SK-N-SH (cell line): ENCODE data around the gene ARHGEF37. TPM values are rescaled to one million over a fixed set of nuclear protein-coding genes. Genes with fewer than 3 reads are reported as not detected.

Source experiments
- CTCF ChIA-PET: fragments of 300-600, 350-600 bp; formaldehyde crosslinking; extraction: SDS; loops from one replicate; lab custom pipeline; 2021; lab: Yijun Ruan, JAX
- POLR2A ChIA-PET: fragments of 350-600 bp; sonication (Branson Sonifier 250); formaldehyde crosslinking; extraction: SDS; loops from one replicate; lab custom pipeline; 2020; ENCODE audit warnings: antibody characterized with exemption, inconsistent platforms; lab: Yijun Ruan, JAX
- DNase-seq: peaks from one replicate; pipeline ENCODE4 v3.0.0; 2012
- H2AFZ ChIP-seq: fragments of 200-600 bp; sonication (generic); 2 replicates; pipeline ENCODE4 v1.8.1; 2016; ENCODE audit warnings: antibody characterized with exemption, mild to moderate bottlenecking, low read depth
- H3F3A ChIP-seq: fragments of 200-600 bp; sonication (generic); replicated peaks from 2 replicates; pipeline ENCODE3; 2016; ENCODE audit warnings: antibody characterized with exemption, mild to moderate bottlenecking; ENCODE audit not compliant: insufficient read depth
- H3K27ac ChIP-seq, 2 experiments: fragments of 200-500 bp in 1 of 2; fragments of 200-600 bp in 1 of 2; sonication (Bioruptor generic) in 1 of 2; sonication (generic), shearing (Covaris generic) in 1 of 2; 2 replicates each; pipeline versions ENCODE4 v1.5.1 to v1.6.1; 2014 to 2016; ENCODE audit warnings: low read depth in 2 of 2, inconsistent platforms in 1 of 2, low read length in 1 of 2, mild to moderate bottlenecking in 1 of 2, mixed read lengths in 1 of 2
- H3K27me3 ChIP-seq: fragments of 200-600 bp; sonication (generic), shearing (Covaris generic); 2 replicates; pipeline ENCODE4 v1.6.1; 2016; ENCODE audit warnings: mixed run types; ENCODE audit not compliant: insufficient read depth
- H3K36me3 ChIP-seq, 2 experiments: fragments of 200-500 bp in 1 of 2; fragments of 200-600 bp in 1 of 2; sonication (Bioruptor generic) in 1 of 2; sonication (generic) in 1 of 2; replicated peaks in 1 of 2; 2 replicates each; pipeline versions ENCODE3 to v1.5.1; 2014 to 2016; ENCODE audit warnings: low read length in 1 of 2, mild to moderate bottlenecking in 1 of 2; ENCODE audit not compliant: insufficient read depth in 2 of 2, control insufficient read depth in 1 of 2
- H3K4me1 ChIP-seq, 2 experiments: fragments of 200-500 bp in 1 of 2; fragments of 200-600 bp in 1 of 2; sonication (Bioruptor generic) in 1 of 2; sonication (generic), shearing (Covaris generic) in 1 of 2; 2 replicates each; pipeline versions ENCODE4 v1.5.1 to v1.6.1; 2014 to 2016; ENCODE audit warnings: low read depth in 1 of 2, low read length in 1 of 2, mixed run types in 1 of 2; ENCODE audit not compliant: insufficient read depth in 2 of 2, control insufficient read depth in 1 of 2
- H3K4me2 ChIP-seq: fragments of 200-600 bp; sonication (generic), shearing (Covaris generic); 2 replicates; pipeline ENCODE4 v1.6.1; 2017; ENCODE audit warnings: mixed run types
- H3K4me3 ChIP-seq, 2 experiments: fragments of 200-500 bp in 1 of 2; fragments of 200-600 bp in 1 of 2; sonication (Bioruptor generic) in 1 of 2; sonication (generic), shearing (Covaris generic) in 1 of 2; 2 replicates each; pipeline versions ENCODE4 v1.5.1 to v1.8.1; 2014 to 2016; ENCODE audit warnings: low read depth in 2 of 2, inconsistent platforms in 1 of 2, low read length in 1 of 2, mild to moderate bottlenecking in 1 of 2, mixed read lengths in 1 of 2, moderate library complexity in 1 of 2
- H3K79me2 ChIP-seq: fragments of 200-600 bp; sonication (generic); 2 replicates; pipeline ENCODE4 v1.8.1; 2017; ENCODE audit warnings: mild to moderate bottlenecking; ENCODE audit not compliant: insufficient read depth
- H3K9ac ChIP-seq: fragments of 200-600 bp; sonication (generic); 2 replicates; pipeline ENCODE4 v1.6.1; 2017; ENCODE audit warnings: mixed run types
- H3K9me2 ChIP-seq: fragments of 200-600 bp; sonication (generic); 2 replicates; pipeline ENCODE4 v1.6.1; 2017; ENCODE audit warnings: mixed run types
- H3K9me3 ChIP-seq: fragments of 200-600 bp; sonication (generic); 2 replicates; pipeline ENCODE4 v1.6.1; 2017; ENCODE audit warnings: mixed run types, mild to moderate bottlenecking, moderate library complexity
- H4K20me1 ChIP-seq: fragments of 200-600 bp; sonication (generic); 2 replicates; pipeline ENCODE4 v1.6.1; 2017; ENCODE audit warnings: mild to moderate bottlenecking, mixed run types; ENCODE audit not compliant: insufficient read depth
- ELF1 ChIP-seq: IDR thresholded peaks from 2 replicates; pipeline ENCODE4 v1.4.0; 2012
- EP300 ChIP-seq, 2 experiments: IDR thresholded peaks; 2 replicates each; pipeline versions ENCODE4 v1.4.0 to v1.6.1; 2012; ENCODE audit warnings: borderline replicate concordance in 1 of 2, low read depth in 1 of 2, low read length in 1 of 2
- EZH2phosphoT487 ChIP-seq: fragments of 200-600 bp; sonication (generic); IDR thresholded peaks from 2 replicates; pipeline ENCODE4 v1.6.1; 2017; ENCODE audit warnings: low read depth, mixed run types, mild to moderate bottlenecking, antibody characterized with exemption, moderate library complexity, borderline replicate concordance
- FOSL2 ChIP-seq: IDR thresholded peaks from 2 replicates; pipeline ENCODE4 v1.4.0; 2012; ENCODE audit warnings: low read depth, mild to moderate bottlenecking, moderate library complexity, borderline replicate concordance
- FOXJ3 ChIP-seq: sonication (generic); formaldehyde crosslinking; IDR thresholded peaks from 2 replicates; pipeline ENCODE4 v1.5.1; 2020; ENCODE audit warnings: mild to moderate bottlenecking, missing genetic modification reagents
- GATA2 ChIP-seq: sonication (generic); formaldehyde crosslinking; IDR thresholded peaks from 2 replicates; pipeline ENCODE4 v1.5.0; 2020; ENCODE audit warnings: mild to moderate bottlenecking, missing genetic modification reagents
- MXI1 ChIP-seq: IDR thresholded peaks from 2 replicates; pipeline ENCODE4 v1.6.1; 2012; ENCODE audit warnings: mild to moderate bottlenecking, low read depth, low read length, improper control_type of control experiment
- NFIC ChIP-seq: IDR thresholded peaks from 2 replicates; pipeline ENCODE4 v1.4.0; 2012; ENCODE audit warnings: borderline replicate concordance
- POLR2AphosphoS5 ChIP-seq: IDR thresholded peaks from 2 replicates; pipeline ENCODE4 v1.6.1; 2012; ENCODE audit warnings: low read depth, low read length
- RAD21 ChIP-seq: IDR thresholded peaks from 2 replicates; pipeline ENCODE4 v1.6.1; 2012; ENCODE audit warnings: mild to moderate bottlenecking, low read length
- RXRA ChIP-seq: IDR thresholded peaks from 2 replicates; pipeline ENCODE4 v1.4.0; 2012; ENCODE audit warnings: low read depth, mild to moderate bottlenecking, borderline replicate concordance
- SIN3A ChIP-seq: IDR thresholded peaks from 2 replicates; pipeline ENCODE4 v1.6.1; 2012; ENCODE audit warnings: low read depth, mild to moderate bottlenecking, low read length, moderate library complexity, borderline replicate concordance
- SMC3 ChIP-seq: IDR thresholded peaks from 2 replicates; pipeline ENCODE4 v1.6.1; 2012; ENCODE audit warnings: low read depth, low read length, improper control_type of control experiment
- ZBTB33 ChIP-seq: IDR thresholded peaks from 2 replicates; pipeline ENCODE4 v1.4.0; 2012; ENCODE audit warnings: low read depth, borderline replicate concordance
- WGBS: methylation state at CpG from one replicate; pipeline ENCODE4 v1.1.6; 2017; ENCODE audit warnings: low lambda C conversion rate; 5-methylcytosine and 5-hydroxymethylcytosine counted together
- polyA plus RNA-seq, 3 experiments: library from polyadenylated mRNA; depleted of rRNA; stranded (reverse); fragments of >200 nt; gene quantifications; 2 replicates each; pipeline ENCODE4 v1.2.3, GENCODE V29; 2012

Gene ARHGEF37
- polyA plus RNA-seq, 1 of the 3 experiments (the other 2 are of a cell fraction) = 0.94 TPM

GRCh38 chr5:149572576-149573231 lies 8.6 kb upstream of the ARHGEF37 start:
- CTCF ChIA-PET = interaction anchor here (1.5 to 2.8 kb wide), 2 partner anchors 21 to 131 kb away, joined by 6 to 11 read pairs; partner anchors contain the start of gene CSNK1A1
- H3K36me3 ChIP-seq = no peaks in the 10 kb centered on the region
- H3K4me3 ChIP-seq = no peak overlapping the region
- H3K4me1 ChIP-seq = no peaks in the 10 kb centered on the region
- no peaks in the 10 kb centered on the region for H3F3A ChIP-seq
- no peak overlapping the region for H2AFZ ChIP-seq
- no peak overlapping the region for H3K9ac ChIP-seq
- H3K27me3 ChIP-seq = no peaks in the 10 kb centered on the region
- H3K9me2 ChIP-seq = no peaks in the 10 kb centered on the region
- WGBS = 91% methylated on average over 4 of the region's 4 CpGs
- no peak for DNase-seq
- no peak overlapping the region for H3K27ac ChIP-seq
- TF ChIP-seq FOSL2 (no peak), FOXJ3 (no peak), ELF1 (no peak), NFIC (no peak), RXRA (no peak), SIN3A (no peak), MXI1 (no peak), ZBTB33 (no peak)
- TF ChIP-seq, all 33 proteins: peak for 0
- no peak overlapping the region for H3K4me2 ChIP-seq
- POLR2A ChIA-PET = no interaction called here
- no peaks in the 10 kb centered on the region for H3K9me3 ChIP-seq
- H4K20me1 ChIP-seq = no peaks in the 10 kb centered on the region
- no peaks in the 10 kb centered on the region for H3K79me2 ChIP-seq

- no peaks in the 10 kb centered on the region for H3K4me1 ChIP-seq
- H2AFZ ChIP-seq = no peak overlapping the region
- TF ChIP-seq FOXJ3 (no peak), GATA2 (no peak), SMC3 (no peak), RAD21 (no peak), POLR2AphosphoS5 (no peak), EZH2phosphoT487 (no peak), EP300 (IDR thresholded peaks at IDR 0.05; ENCODE audit: borderline replicate concordance in 1 of 2, low read depth in 1 of 2, low read length in 1 of 2) (no peak)
- 75% methylated on average over 3 of the region's 3 CpGs for WGBS
- no peaks in the 10 kb centered on the region for H3K36me3 ChIP-seq
- no peak overlapping the region for H3K4me2 ChIP-seq
- H3K27me3 ChIP-seq = no peaks in the 10 kb centered on the region
- no peaks in the 10 kb centered on the region for H3K9me3 ChIP-seq
- no peaks in the 10 kb centered on the region for H3F3A ChIP-seq
- ChIA-PET POLR2A (no interaction called here), CTCF (interaction anchor here (0.7 to 2.1 kb wide), 9 partner anchors 9 to 713 kb away, joined by 3 to 5 read pairs (median 3); no protein-coding TSS in a partner anchor)
- no peak overlapping the region for H3K9ac ChIP-seq
- H4K20me1 ChIP-seq = no peaks in the 10 kb centered on the region
- H3K9me2 ChIP-seq = no peaks in the 10 kb centered on the region
- no peak overlapping the region for H3K27ac ChIP-seq
- no peak overlapping the region for H3K4me3 ChIP-seq
- H3K79me2 ChIP-seq = no peaks in the 10 kb centered on the region
- DNase-seq = no peak
Measured at GRCh38 chr5:149575131-149575530, 6.2 kb upstream of the ARHGEF37 start.
